Retina (tissue), 1 donor: ENCODE measurements around the gene HSBP1L1.

ENCODE experiments used
- DNase-seq: peaks from one replicate; pipeline ENCODE4 v3.0.0-alpha.2; 2016

The HSBP1L1 gene

DNA sequence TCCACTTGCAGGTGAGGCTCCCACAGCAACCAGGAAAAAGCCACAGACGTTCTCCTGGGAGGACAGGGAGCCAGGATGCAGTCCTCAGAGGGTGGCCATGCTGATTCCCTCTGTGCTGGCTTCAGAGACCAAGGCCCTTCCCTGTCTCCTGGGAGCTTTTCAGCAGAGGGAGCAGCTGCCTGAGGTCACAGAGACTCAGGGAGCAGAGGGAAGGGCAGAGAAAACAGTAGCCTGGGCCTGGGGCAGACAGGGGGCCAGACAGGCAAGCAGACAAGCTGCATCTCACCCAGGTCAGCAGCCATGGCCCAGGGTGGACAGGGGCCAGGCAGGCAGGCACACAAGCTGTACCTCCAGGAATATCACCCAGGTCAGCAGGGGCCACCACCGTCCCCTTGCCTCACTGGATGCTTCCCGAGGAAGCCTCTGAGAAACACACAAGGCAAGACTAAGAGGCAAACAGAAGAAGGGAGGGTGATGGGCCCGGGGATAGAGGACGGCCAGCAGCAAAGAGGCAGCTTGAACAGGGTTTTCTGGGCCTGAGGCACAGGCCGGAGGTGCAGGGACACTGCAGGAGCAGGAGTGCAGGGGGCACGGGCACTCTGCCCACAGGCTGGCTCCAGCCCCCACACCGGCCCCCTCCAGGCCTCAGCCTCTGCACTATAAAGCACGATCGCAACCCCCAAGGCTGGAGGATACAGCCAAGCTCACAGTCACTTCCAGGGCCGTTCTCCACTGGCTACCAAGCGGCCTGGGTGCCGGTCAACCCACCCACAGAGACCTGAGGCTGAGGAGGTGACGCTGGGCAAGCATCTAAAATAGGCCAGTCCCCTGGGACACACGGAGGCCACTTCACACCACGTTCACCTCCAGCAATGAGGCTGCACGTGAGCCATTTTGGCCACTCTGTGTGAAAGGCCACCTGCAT lies 19.1 kb upstream of the HSBP1L1 start:
- DNase-seq: peak; percentile 33

DNA sequence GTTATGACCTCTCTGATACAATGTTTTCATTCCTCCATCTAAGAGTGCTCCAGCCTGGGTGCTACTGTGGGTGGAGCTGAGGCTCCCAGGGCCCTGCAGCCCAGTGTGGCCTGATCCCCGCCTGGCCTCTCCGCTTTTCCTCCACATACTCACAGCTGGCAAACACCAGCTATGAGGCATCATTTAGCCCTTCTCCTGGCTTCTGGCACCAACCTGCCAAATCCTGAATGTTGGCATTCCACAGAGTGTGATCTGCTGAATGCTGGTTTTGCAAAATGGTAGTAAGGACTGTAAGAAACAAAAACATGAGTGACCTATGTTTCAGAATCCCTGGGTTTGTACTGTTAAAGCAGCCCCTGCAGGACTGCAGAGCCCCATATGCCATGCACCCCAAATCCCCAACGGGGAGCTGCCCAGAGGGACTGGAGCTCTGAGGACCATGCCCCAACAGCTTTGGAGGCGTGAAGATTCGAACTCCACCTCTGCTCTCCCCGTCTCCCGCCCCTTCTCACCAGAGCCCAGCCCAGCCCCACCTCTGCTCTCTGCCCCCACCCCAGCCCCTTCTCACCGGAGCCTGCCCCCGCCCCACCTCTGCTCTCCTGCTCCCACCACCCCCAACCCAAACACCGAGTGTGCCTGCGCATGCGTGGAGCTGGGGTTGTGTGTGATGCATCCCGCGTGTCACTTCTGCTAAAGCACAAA lies 17.2 kb upstream of the HSBP1L1 start:
- DNase-seq: no peak

DNA sequence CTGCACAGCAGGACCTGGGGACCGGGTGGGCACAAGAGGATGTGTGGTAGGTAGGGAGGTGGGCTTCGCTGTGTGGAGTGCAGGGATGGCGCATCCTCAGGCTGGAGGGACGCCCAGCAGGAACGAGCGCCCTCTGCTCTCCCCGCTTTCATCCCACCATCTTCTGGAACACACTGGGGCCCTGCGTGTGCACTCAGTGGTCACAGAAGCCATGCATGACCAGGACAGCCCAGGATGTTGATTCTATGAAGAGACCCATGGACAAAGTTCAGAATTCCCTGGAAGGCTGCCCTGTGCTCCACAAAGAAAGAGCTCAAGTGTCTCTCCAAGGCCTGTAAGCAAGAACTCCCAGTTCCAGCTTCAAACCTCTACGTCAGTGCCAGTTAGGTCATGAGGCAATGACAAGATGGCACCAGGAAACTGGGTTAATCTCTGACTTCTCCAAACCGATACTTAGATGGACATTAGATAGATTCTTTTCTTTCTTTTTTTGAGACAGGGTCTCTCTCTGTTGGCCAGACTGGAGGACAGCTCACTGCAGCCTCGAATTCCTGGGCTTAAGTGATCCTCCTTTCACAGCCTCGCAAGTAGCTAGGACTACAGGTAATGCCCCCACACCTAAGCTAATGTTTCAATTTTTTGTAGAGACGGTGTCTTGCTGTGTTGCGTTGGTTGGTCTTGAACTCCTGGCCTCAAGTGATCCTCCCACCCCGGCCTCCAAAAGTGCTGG lies 16.4 kb upstream of the HSBP1L1 start:
- no peak for DNase-seq

DNA sequence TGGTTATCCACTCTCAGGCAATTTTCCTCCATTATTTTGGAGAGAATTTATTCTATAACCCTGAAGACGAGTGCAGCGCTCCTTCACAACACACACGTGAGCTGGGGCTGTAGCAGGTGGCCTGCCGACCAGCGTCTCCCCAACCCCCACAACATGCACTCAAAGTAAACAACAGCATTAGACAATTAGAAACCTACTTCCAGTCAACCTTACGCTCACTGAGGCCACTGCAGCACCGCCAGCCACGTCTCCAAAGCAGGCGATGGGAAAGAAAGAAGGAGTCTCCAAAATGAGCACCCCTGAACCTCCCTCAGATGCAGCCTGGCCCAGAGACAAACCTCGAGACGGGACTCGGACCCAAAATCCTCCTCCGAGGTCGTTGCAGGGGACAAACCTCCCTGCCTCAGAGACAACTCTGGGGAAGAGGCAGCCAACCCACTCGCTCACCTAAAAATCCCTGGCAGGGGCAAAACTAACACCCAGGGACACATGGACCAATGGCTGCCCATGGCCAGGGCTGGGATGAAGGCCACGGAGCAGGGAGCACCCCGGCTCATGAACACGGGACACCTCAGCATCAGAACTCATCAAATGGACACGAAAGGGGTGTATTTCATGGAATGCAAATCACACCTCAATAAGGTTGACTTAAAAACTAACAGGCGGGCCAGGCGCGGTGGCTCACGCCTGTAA lies 15.6 kb upstream of the HSBP1L1 start:
- DNase-seq: no peak

DNA sequence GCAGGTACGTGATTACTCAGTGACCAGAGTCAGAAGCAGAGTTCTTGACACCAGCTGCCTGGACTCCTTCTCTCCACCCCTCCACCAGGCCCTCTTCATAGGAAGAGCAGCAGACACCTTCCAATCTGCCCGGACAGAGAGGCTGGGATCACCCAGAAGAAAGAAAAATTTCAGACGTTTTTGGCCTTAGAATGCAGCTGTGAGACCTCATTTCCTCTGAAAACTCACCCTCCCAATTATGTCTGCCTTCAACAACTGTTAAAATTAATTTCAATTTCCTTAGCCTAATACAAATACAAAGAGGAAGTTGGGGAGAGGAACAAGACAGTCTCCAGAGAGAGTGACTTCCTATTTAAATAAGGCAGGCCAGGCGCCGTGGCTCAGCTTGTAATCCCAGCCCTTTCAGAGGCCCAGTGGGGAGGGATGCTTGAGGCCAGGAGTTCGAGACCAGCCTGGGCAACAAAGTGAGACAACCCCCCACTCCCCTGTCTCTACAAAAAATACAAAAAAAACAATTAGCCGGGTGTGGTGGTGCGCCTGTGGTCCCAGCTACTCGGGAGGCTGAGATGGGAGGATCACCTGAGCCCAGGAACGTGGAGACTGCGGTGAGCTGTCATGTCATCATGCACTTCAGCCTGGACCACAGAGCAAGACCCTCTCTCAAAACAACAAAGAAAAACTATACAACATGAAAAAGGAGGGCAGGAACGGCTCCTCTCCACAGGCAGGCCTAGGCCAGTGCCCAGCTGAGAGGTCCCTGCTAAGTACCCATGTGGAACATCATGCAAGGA lies 14.6 kb upstream of the HSBP1L1 start:
- DNase-seq: no peak

DNA sequence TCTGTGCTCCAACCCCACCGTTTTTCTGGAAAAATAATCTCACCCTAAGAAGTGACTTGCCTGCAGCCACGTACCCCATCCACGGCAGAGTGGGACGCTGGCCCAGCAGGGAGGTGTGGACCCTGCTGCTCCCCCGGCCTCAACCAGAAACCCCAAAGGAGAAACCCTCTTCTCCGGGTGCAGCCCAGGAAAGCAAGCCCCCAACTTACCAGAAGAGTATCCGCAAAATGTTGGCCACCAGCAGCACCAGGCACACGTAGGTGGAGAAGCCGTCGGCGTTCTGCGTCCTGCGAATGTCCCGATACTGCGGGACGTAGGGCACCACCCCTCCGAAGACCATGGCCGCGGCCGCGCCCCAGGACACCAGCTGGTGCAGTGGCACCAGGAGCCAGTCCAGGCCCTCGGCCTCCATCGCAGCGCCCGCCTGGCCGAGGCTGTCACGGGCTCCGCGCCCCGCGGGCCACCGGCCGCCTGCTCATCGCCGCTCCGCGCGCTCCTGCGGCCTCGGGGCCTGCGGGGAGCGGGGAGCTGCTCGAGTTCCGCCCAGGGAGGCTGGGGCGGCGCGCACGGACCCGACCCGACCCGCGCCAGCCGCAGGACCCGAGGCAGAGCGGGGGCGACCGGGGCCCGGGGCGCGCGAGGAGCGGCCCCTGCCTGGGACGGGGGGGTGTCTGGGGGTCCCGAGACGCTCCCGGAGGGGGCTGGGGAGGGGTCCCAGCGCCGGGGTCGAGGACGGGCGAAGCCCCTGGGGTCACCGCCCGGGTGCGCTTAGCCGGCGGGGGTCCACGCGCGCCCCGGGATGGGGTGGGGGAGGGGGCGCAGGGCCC lies 13.7 kb upstream of the HSBP1L1 start:
- DNase-seq: peak; percentile 47

DNA sequence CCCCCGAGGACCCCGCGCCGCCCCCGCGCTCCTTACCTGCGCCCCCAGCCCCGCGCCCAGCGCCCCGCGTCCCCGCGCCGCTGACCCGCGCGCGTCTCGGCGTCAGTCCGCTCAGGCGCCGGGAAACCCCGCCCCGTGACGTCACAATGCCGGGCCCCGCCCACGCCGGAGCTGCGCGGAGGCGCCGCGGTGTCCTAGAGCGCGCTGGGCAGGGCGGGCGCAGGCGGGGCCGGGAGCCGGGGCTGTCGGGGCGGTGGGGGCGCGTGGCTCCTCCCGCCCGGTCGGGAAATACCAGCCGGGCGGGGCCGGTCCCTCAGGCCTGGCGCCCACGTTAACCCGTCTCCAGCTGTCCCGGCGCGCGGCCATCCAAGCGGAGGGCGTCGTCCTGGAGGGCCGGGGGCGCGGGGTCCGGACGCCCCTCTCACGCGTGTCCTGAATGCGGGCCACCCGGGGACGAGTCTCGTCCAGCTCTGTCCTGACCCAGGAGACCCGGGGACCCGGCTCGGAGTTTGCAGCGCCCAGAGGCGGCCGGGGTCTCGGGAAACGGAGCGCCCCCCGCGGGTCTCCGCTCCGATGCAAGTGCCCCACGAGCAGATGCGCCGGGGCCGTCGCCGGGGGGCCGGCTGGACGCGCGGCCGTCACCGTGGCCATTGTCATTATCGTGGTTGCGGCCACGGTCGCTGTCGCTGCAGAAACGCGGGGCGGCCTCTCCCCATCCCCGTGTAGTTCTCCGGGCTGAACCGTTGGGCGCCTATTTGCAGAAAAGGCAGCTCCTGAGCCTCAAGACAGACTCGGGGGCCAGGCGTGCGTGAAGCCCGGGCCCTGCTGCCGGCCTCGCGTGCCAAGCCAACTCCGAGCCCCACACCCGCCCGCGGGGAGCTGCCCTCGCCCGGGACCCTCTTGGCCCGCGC lies 12.6 kb upstream of the HSBP1L1 start, which contains the start of gene SLC66A2:
Gene SLC66A2 (minus strand): TSS at position 109 of the 911 bp plus-strand sequence. CDS start 727 bp downstream, outside the sequence.
- DNase-seq: peak; percentile 85

DNA sequence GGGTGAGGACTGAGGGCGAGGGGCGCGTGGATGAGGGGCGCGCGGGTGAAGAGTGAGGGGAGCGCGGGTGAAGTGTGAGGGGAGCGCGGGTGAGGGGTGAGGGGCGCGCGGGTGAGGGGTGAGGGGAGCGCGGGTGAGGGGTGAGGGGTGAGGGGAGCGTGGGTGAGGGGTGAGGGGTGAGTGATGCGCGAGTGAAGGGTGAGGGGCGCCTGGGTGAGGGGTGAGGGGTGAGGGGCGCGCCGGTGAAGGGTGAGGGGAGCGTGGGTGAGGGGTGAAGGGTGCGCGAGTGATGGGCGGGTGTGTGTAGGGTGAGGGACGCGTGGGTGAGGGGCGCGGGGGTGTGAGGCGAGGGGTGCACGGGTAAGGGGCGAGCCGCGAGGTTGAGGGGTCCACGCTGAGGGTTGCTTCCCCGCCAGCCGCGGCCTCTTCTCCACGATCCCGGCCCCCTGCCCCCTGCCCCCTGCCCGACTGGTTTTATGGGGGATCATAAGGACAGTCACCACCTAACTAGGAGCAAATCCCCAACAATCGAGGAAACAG lies 11.9 kb upstream of the HSBP1L1 start:
- DNase-seq: no peak

DNA sequence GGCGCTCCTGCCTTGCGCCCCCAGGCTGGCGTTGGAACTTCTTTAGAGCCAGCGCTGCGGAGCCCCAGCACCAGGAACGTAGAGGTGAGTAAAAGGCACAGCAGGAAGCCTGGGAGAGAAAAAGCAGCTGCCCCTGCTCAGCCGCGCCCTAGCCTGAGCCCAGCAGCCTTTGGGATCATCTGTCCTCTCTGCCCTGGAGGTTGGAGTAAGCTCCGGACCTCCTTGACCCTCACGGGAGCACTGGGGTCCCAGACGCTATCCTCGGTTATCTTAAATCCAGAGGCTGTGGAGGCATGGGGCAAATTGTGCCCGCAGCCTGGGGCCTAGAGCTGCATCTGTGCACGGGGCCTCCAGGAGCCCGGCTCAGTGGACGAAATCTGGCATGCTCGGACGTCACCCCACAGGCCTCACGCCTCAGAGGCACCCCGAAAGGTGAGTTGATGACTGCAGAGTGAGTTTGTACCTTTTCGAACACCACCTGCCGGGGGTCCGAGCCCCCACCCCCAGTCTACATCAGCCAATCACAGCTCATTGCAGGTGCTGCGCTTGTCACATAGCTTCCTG lies 11.4 kb upstream of the HSBP1L1 start:
- peak; percentile 45 for DNase-seq

DNA sequence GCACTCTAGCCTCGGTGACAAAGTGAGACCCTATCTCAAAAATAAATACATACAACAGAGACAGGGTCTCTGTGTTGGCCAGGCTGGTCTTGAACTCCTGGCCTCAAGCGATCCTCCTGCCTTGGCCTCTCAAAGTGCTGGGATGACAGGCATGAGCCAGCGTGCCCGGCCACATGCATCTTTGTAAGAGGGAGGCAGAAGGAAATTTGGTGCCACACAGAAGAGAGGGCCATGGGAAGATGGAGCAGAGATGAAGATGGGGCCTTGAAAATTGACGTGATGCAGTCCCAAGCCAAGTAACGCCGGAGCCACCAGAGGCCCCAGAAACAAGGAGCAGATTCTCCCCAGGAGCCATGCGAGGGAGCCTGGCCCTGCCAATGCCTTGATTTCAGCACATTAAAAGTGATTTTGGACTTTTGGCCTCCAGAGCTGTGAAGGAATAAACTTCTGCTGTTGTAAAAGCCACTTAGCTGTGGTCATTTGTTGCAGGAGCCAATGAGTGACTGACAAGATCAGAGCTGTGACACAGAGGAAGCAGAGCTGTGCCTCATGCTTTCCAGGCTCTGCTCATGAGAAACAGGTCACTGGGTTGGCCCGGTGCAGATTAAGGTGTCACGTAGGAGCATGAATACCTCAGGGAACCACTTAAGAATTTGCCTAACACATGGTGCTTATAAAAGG lies 10.3 kb upstream of the HSBP1L1 start:
- no peak for DNase-seq

DNA sequence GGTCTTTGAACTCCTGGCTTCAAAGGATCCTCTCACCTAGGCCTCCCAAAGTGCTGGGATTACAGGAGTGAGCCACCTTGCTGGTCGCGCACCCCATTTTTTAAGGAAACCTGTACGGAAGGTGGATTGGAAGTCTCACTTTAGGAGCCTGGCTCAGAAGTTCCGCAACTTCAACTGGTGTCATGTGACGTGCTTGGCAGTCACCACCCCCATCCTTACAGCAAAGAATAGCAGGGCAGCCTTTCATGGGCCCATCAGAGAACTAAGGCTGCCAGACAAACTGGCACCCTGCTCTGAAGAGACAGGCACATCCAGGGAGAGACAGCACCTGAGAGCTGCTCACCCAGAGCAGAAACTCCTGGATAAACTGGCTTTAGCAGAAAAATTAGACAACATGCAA lies 9.7 kb upstream of the HSBP1L1 start:
- DNase-seq: no peak

DNA sequence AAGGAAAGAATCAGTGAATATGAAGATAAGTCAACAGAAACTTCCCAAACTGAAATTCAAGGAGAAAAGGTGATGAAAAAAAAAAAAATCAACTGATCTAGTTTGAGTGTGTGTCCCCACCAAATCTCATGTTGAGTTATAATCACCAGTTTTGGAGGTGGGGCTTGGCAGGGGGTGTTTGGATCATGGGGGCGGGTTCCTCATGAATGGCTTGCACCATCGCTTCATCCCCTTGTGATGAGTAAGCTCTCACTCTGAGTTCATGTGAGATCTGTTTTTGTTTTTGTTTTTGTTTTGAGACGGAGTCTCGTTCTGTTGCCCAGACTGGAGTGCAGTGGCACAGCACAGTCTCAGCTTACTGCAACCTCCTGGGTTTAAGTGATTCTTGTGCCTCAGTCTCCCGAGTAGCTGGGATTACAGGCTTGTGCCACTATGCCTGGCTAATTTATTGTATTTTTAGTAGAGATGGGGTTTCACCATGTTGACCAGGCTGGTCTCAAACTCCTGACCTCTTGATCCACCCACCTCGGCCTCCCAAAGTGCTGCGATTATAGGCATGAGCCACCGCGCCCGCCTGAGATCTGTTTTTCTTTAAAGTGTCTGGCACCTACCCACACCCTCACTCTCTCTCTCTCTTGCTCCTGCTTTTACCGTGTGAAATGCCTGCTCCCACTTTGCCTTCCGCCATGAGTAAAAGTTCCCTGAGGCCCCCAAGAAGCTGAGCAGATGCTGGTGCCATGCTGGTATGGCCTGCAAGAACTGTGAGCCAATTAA lies 9.0 kb upstream of the HSBP1L1 start:
- no peak for DNase-seq

DNA sequence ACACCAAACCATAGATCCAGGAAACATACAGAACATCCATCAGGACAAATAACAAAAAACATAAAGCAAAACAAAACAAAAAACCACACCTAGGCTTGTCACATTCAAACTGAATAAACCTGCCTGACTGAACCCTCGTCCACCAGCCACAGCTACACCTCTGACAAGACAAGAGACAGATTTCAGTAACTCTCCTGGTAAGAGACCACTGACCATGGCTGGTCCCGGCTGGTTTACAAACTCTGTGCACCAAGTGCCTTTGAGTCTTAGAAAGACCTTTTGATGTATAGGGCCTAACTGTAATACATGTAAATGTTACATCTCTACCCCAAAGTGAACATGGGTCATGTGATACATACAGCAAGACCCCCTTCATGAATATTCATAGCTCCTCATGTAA lies 8.2 kb upstream of the HSBP1L1 start:
- no peak for DNase-seq

DNA sequence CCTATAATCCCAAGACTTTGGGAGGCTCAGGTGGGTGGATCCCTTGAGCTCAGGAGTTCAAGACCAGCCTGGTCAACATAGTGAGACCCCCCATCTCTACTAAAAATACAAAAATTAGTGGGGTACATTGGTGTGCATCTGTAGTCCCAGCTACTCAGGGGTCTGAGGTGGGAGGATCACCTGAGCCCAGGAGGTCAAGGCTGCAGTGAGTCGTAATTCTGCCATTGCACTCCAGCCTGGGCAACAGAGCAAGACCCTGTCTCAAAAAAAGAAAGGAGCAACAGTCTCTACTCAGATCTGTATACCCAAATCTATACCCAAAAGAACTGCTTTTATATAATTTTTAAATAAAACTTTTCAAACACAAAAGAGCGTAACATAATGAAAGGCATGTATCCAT lies 5.5 kb upstream of the HSBP1L1 start:
- no peak for DNase-seq

DNA sequence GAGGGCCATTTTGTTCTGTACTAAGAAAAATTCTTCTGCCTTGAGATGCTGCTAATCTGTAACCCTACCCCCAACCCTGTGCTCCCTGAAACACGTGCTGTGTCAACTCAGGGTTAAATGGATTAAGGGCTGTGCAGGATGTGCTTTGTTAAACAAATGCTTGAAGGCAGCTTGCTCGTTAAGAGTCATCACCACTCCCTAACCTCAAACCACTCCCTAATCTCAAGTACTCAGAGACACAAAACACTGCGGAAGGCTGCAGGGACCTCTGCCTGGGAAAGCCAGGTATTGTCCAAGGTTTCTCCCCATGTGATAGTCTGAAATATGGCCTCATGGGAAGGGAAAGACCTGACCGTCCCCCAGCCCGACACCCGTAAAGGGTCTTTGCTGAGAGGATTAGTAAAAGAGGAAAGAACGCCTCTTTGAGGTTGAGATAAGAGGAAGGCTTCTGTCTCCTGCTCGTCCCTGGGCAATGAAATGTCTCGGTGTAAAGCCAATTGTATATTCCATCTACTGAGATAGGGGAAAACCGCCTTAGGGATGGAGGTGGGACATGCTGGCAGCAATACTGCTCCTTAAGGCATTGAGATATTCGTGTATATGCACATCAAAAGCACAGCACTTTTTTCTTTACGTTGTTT lies 4.2 kb upstream of the HSBP1L1 start:
- peak; percentile 27 for DNase-seq

DNA sequence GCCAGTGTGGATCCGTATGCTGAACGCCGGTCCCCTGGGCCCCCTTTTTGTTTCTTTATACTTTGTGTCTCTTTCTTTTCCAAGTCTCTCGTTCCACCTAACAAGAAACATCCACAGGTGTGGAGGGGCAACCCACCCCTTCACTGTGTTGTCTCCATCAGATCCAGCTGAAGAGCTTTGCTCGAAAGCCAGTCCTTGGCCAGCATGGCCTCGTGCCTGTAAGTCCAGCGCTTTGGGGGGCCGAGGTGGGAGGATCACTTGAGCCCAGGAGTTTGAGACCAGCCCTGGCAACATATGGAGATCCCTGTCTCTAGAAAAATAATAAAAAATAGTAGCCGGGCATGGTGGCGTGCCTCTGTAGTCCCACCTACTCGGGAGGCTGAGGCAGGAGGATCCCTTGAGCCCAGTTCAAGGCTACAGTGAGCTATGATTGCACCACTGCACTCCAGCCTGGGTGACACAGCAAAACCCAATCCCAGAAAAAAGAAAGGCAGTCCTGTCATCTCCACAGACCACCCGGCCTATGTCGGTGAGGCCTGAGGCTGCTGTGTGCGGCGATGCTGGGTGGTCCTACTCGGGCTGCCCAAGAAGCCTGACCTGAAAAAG lies 3.4 kb upstream of the HSBP1L1 start:
- DNase-seq: no peak
